Measurements from ENCODE around the gene PICK1. TPM values are rescaled to one million over a fixed set of nuclear protein-coding genes. Genes with fewer than 3 reads are reported as not detected.
A peak's percentile ranks its signal among the peaks of the same experiment; 100 is the strongest.
"Not testable (repeated sequence)": the region's sequence is repeated elsewhere in the genome, so short reads cannot be mapped to it uniquely, and the experiment has no call there.

PICK1 gene
- total RNA-seq, 1 experiment from 2014 or later, result 6.5 TPM

- DNase-seq (ENCODE audit: low read depth), result peak; percentile 15
Observed at GRCh38 chr22:38030311-38031133, 26.7 kb upstream of the PICK1 start.

- peak; percentile 61 for DNase-seq (ENCODE audit: low read depth)
Observed at GRCh38 chr22:38031491-38031890, 25.7 kb upstream of the PICK1 start.

- DNase-seq (ENCODE audit: low read depth), result peak; percentile 73
Observed at GRCh38 chr22:38032681-38033521, 24.3 kb upstream of the PICK1 start.

- DNase-seq (ENCODE audit: low read depth), result peak; percentile 75
Observed at GRCh38 chr22:38033522-38034277, 23.5 kb upstream of the PICK1 start.

- peak; percentile 90 for DNase-seq (ENCODE audit: low read depth)
Observed at GRCh38 chr22:38034278-38034882, 22.8 kb upstream of the PICK1 start.

- DNase-seq (ENCODE audit: low read depth), result peak; percentile 67
Observed at GRCh38 chr22:38034884-38035529, 22.2 kb upstream of the PICK1 start.

GRCh38 chr22:38035530-38035885 lies 21.7 kb upstream of the PICK1 start:
- DNase-seq (ENCODE audit: low read depth), result no peak

GRCh38 chr22:38036392-38037062 lies 20.7 kb upstream of the PICK1 start:
- no peak for DNase-seq (ENCODE audit: low read depth)

GRCh38 chr22:38037367-38038150 lies 19.6 kb upstream of the PICK1 start:
- DNase-seq (ENCODE audit: low read depth), result not testable (repeated sequence)

GRCh38 chr22:38038426-38038825 lies 18.8 kb upstream of the PICK1 start:
- DNase-seq (ENCODE audit: low read depth), result peak; percentile 59

- DNase-seq (ENCODE audit: low read depth), result no peak
Observed at GRCh38 chr22:38038890-38039812, 18.1 kb upstream of the PICK1 start.

GRCh38 chr22:38040953-38041759 lies 16.0 kb upstream of the PICK1 start:
- no peak for DNase-seq (ENCODE audit: low read depth)

GRCh38 chr22:38041760-38042487 lies 15.3 kb upstream of the PICK1 start:
- DNase-seq (ENCODE audit: low read depth), result no peak

GRCh38 chr22:38042488-38042790 lies 14.8 kb upstream of the PICK1 start:
- no peak for DNase-seq (ENCODE audit: low read depth)

- no peak for DNase-seq (ENCODE audit: low read depth)
Observed at GRCh38 chr22:38043151-38044039, 13.8 kb upstream of the PICK1 start.

- DNase-seq (ENCODE audit: low read depth), result no peak
Observed at GRCh38 chr22:38046070-38046748, 11.0 kb upstream of the PICK1 start.

All from RPMI7951 (cell line).